GM19372 (cell line): ENCODE measurements around the gene CD68.

Experiments
- ATAC-seq: cut with Tn5 transposase; IDR thresholded peaks from one replicate; pipeline ENCODE4 v1.9.1; 2021; ENCODE audit warnings: mild to moderate bottlenecking, low read depth, moderate library complexity; ENCODE audit not compliant: unreplicated experiment

Gene CD68

GRCh38 chr17:7579001-7579833, at the start of gene CD68:
Gene CD68 (plus strand): TSS chr17:7579638. CDS start chr17:7579678, 40 bp downstream.
- ATAC-seq: no peak

GRCh38 chr17:7530023-7530900, 49.2 kb upstream of the CD68 start:
- ATAC-seq: no peak

GRCh38 chr17:7538050-7538449, 41.4 kb upstream of the CD68 start:
- no peak for ATAC-seq

GRCh38 chr17:7538891-7539545, 40.4 kb upstream of the CD68 start:
- ATAC-seq: no peak

GRCh38 chr17:7541074-7541621, 38.3 kb upstream of the CD68 start:
- ATAC-seq: no peak

GRCh38 chr17:7544911-7545310, 34.5 kb upstream of the CD68 start:
- ATAC-seq: no peak

- no peak for ATAC-seq
Observed at GRCh38 chr17:7548585-7549400, 30.6 kb upstream of the CD68 start, which contains the start of gene TNFSF12. Gene TNFSF12 (plus strand): TSS chr17:7549058. CDS start chr17:7549154, 96 bp downstream.

GRCh38 chr17:7549401-7550055, 29.9 kb upstream of the CD68 start:
- ATAC-seq: no peak

- ATAC-seq: no peak
Observed at GRCh38 chr17:7550344-7550743, 29.1 kb upstream of the CD68 start.

GRCh38 chr17:7551396-7551795, 28.0 kb upstream of the CD68 start:
- ATAC-seq: no peak

GRCh38 chr17:7552621-7553051, 26.8 kb upstream of the CD68 start:
- ATAC-seq: peak; percentile 69

- ATAC-seq: no peak
Observed at GRCh38 chr17:7553356-7553755, 26.1 kb upstream of the CD68 start.

GRCh38 chr17:7555320-7555948, 24.0 kb upstream of the CD68 start:
- no peak for ATAC-seq

GRCh38 chr17:7556627-7557026, 22.8 kb upstream of the CD68 start:
- no peak for ATAC-seq

- no peak for ATAC-seq
Observed at GRCh38 chr17:7557147-7557764, 22.2 kb upstream of the CD68 start.

GRCh38 chr17:7557775-7558543, 21.5 kb upstream of the CD68 start:
- ATAC-seq: no peak

GRCh38 chr17:7558544-7559319, 20.7 kb upstream of the CD68 start, which contains the start of gene TNFSF13:
Gene TNFSF13 (plus strand): TSS chr17:7558750. CDS start chr17:7559040, 290 bp downstream.
- no peak for ATAC-seq
